GM10266 (cell line): ENCODE measurements around the gene ECEL1.
"Not testable (repeated sequence)": the region's sequence is repeated elsewhere in the genome, so short reads cannot be mapped to it uniquely, and the experiment has no call there.

ENCODE experiments used
- DNase-seq: peaks from one replicate; pipeline ENCODE4 v3.0.0; 2012; ENCODE audit errors: extremely low spot score
- TF ChIP-seq, protein P1 (sequence below): IDR thresholded peaks from 2 replicates; pipeline ENCODE4 v1.5.1; 2012; ENCODE audit warnings: mild to moderate bottlenecking, low read depth; ENCODE audit not compliant: control insufficient read depth, insufficient read depth; ENCODE audit errors: missing control alignments

ECEL1 gene

DNA sequence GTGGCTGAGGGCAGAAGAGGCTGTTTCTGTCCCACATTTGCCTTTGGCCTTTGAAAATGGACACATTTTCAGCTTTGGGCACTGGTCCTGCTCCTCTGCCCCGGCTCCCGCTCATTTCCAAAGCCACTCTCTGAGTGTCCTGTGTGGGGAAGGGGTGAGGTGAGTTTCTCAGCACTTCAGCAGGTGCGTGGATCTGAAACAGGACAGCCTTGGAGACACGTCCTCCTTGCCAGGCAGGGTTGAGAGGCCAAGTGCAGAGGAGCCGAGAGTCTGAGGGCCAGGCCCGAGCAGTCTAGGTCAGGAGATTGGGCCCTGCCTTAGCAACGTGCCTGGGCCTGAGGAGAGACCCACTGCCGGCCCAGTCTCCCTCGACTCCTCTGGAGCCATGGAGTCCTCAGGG, 53.5 kb downstream of the ECEL1 start:
- no peak for DNase-seq
- TF ChIP-seq, protein P1, sequence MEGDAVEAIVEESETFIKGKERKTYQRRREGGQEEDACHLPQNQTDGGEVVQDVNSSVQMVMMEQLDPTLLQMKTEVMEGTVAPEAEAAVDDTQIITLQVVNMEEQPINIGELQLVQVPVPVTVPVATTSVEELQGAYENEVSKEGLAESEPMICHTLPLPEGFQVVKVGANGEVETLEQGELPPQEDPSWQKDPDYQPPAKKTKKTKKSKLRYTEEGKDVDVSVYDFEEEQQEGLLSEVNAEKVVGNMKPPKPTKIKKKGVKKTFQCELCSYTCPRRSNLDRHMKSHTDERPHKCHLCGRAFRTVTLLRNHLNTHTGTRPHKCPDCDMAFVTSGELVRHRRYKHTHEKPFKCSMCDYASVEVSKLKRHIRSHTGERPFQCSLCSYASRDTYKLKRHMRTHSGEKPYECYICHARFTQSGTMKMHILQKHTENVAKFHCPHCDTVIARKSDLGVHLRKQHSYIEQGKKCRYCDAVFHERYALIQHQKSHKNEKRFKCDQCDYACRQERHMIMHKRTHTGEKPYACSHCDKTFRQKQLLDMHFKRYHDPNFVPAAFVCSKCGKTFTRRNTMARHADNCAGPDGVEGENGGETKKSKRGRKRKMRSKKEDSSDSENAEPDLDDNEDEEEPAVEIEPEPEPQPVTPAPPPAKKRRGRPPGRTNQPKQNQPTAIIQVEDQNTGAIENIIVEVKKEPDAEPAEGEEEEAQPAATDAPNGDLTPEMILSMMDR, result no peak

DNA sequence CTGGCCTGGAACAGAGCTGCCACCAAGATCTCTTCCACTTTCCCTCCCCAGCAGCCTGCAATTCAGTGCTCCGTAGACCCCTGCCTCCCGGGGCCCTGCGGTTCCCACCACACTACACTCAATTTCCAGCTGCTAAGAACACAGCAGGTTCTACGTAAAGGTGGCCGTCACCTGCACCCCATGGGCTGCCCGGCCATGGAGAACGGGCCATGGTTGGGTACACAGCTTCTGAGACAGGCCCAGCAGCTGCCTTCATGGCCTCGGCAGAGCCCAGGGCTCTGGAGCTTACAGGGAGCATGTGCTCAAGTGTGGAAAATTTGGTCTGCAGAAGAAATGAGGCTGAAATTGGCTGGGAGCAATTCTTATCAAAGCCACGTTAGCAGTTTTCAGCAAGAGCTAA, 54.0 kb downstream of the ECEL1 start:
- DNase-seq, result not testable (repeated sequence)

DNA sequence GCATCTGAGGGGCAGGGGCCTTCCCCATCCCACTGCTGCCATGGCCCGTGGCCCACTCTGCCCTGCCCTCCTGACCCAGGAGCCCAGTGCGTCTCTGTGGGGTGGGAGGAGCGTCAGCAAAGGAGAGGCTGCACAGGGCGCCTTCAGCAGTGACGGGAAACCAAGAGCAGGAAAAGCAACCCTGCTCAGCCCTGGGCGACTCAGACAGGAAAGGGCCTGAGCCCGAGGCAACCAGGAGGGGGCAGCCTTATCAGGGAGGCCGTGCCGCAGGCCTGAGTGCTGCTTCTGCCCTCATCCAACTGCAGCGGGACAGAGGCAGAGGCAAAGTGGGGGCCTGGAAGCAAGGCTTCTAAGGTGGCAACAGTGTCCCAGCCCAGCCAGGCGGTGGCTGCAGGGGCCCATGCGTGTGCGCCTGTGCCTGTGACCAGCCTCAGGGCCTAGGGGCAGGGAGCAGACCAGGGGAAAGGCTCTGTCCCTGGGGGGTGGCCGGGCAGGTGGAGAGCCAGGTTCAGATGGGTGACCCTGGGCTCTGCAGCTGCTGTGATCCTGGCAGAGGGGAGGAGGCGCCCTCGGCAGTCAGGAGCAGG, 54.9 kb downstream of the ECEL1 start:
- TF ChIP-seq, protein P1, result no peak
- DNase-seq, result no peak

DNA sequence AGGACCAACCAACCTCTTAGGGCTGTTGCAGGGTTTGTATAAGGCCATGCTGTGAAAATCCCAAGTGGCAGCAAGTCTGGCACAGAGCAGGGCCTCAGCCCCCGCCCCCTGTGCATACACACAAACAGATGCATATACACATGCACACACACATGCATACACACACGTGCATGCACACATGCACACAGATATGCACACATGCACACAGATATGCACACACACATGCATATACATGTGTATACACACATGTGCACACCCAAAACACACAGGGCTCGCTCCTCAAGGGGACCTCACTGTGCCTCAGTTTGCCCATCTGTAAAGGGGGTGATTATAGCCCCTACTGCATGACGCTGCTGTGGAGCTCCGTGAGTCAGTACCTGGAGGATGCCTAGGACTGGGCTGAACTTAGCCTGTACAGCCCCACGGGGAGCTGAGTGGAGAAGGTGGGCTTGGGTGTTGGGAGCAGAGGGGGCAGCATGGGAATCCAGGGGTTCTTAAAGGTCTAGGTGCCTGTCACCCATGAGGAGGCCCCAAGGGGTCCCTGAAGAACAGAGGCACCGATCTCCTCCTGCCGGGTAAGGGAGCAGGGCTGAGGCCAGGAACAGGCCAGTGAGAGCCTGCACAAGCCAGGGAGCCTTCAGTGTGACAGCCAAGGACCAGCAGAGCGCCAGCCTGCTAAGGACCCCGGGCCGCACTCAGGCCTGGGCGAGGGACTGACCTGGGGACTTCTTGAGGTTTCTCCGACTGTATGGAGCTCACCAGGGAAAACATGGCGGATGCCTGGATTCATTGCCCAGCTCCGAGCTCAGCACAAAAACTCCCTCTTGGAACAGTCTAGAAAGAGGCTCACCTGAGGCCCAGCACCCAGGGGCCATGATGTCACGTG, 55.7 kb downstream of the ECEL1 start:
- TF ChIP-seq, protein P1, result no peak
- DNase-seq, result no peak
